ENCODE measurements around the gene ZFYVE9. TPM values are rescaled to one million over a fixed set of nuclear protein-coding genes. Genes with fewer than 3 reads are reported as not detected.

Gene ZFYVE9
- total RNA-seq, 3 donors from 2014 or later = 12.4 to 25.7 (median 19.1) TPM

DNA sequence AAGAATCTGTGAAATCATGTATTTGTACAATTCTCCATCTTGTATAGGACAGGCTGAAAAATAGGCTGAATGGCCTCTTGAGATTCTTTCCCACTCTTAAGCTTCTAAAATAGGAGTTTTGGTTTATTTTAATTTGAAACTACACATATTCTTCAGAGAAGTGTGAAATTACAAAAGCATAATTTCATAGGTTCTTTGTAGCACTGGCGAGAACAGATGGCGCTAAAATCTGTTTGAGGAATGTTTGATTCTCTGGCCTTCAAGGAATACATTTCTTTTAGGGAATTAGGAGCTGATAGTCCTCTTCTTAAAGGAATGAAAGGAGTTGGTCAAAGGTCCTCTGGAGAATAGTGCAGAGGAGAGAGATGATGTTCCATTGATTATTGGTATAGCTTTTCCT lies 179.2 kb downstream of the ZFYVE9 start:
- intact Hi-C loops (cut with DNase I, micrococcal nuclease) = no loop called here
- TF ChIP-seq, protein P1, sequence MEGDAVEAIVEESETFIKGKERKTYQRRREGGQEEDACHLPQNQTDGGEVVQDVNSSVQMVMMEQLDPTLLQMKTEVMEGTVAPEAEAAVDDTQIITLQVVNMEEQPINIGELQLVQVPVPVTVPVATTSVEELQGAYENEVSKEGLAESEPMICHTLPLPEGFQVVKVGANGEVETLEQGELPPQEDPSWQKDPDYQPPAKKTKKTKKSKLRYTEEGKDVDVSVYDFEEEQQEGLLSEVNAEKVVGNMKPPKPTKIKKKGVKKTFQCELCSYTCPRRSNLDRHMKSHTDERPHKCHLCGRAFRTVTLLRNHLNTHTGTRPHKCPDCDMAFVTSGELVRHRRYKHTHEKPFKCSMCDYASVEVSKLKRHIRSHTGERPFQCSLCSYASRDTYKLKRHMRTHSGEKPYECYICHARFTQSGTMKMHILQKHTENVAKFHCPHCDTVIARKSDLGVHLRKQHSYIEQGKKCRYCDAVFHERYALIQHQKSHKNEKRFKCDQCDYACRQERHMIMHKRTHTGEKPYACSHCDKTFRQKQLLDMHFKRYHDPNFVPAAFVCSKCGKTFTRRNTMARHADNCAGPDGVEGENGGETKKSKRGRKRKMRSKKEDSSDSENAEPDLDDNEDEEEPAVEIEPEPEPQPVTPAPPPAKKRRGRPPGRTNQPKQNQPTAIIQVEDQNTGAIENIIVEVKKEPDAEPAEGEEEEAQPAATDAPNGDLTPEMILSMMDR (IDR thresholded peaks at IDR 0.05) = no peak
- Histone ChIP-seq H3K9me3 (no peaks in the 10 kb centered on the region), H3K4me3 (no peak overlapping the region), H3K4me1 (ENCODE audit: low read depth) (no peaks in the 10 kb centered on the region), H3K36me3 (ENCODE audit: low read depth) (no peaks in the 10 kb centered on the region)
- ATAC-seq (no peak), DNase-seq (no peak)

DNA sequence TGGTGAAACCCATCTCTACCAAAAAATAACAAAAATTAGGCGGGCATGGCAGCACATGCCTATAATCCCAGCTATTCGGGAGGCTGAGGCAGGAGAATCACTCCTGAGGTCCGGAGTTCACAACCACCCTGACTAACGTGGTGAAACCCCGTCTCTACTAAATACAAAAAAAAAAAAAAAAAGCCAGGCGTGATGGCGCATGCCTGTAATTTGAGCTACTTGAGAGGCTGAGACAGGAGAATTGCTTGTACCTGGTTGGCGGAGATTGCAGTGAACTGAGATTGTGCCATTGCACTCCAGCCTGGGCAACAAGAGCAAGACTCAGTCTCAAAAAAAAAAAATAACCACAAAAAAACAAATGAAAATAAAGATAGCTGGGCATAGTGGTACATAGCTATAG lies 181.8 kb downstream of the ZFYVE9 start:
- intact Hi-C loops (cut with DNase I, micrococcal nuclease) = no loop called here
- no peak for ATAC-seq
- Histone ChIP-seq H3K4me1 (ENCODE audit: low read depth) (no peaks in the 10 kb centered on the region), H3K36me3 (ENCODE audit: low read depth) (no peaks in the 10 kb centered on the region), H3K4me3 (no peak overlapping the region), H3K9me3 (no peaks in the 10 kb centered on the region)
- DNase-seq = no peak
- TF ChIP-seq, protein P1 (IDR thresholded peaks at IDR 0.05) = no peak

DNA sequence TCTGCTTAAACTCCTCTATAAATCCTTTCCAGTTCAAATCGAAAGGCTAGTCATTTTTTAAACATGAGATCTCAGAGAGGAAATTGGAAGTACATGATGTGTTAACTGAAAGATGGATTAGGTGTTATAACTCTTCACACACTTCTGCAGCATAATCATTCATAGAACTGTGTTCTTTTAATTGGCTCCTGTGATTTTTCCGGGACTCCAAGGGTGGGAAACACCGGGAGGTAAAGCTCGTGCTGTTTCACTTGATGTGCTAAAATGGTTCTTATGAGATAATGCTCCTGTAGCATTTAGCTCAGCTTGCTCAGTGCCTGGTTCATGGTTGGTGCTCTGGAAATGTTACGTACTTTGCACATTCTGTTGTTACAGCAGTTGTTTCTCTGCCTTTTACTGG lies 183.9 kb downstream of the ZFYVE9 start:
- Histone ChIP-seq H3K9me3 (no peaks in the 10 kb centered on the region), H3K4me1 (ENCODE audit: low read depth) (no peaks in the 10 kb centered on the region), H3K4me3 (no peak overlapping the region), H3K36me3 (ENCODE audit: low read depth) (no peaks in the 10 kb centered on the region)
- TF ChIP-seq, protein P1 (IDR thresholded peaks at IDR 0.05) = no peak
- ATAC-seq (no peak), DNase-seq (no peak)
- intact Hi-C loops (cut with DNase I, micrococcal nuclease) = no loop called here

DNA sequence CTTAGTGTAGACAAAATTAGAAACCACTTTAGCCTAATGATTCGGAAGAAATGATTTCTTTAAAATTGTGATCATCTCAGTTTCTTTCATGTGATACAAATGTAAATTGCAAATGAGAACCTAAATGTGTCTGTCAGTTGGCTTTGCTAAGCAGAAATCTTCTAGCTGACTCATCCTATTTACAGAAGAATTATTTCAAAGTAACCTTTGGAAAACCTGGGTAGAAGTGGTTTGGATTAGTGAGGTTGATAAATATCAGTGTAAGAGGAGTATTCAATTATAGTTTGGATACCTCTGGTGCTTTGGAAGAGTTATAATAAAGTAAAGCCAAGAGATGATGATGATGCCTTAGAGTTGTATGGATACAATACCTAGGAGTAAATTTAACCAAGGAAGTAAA lies 186.7 kb downstream of the ZFYVE9 start:
- intact Hi-C loops (cut with DNase I, micrococcal nuclease) = no loop called here
- H3K4me1 ChIP-seq (ENCODE audit: low read depth) = no peaks in the 10 kb centered on the region
- H3K9me3 ChIP-seq = no peaks in the 10 kb centered on the region
- no peak overlapping the region for H3K4me3 ChIP-seq
- no peak for ATAC-seq
- H3K36me3 ChIP-seq (ENCODE audit: low read depth) = no peaks in the 10 kb centered on the region
- DNase-seq = no peak
- TF ChIP-seq, protein P1 (IDR thresholded peaks at IDR 0.05) = no peak

DNA sequence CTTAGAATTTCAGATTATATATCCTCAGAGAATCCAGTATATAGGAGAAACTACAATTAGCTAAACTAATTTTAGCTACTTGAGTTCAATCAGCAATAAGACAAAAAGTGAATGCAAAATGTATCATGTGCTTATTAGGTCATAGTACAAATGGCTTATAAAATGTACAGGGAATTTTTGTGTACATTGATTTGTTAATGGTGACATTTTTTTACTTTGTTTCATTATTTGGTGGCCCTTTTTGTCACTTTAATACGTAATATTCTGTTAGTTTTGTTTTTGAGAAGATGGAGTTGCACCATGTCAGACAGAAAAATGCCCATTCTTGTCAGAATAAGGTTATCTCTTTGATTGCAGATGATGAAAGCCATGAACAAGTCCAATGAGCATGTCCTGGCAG lies 190.5 kb downstream of the ZFYVE9 start:
- H3K4me3 ChIP-seq = no peak overlapping the region
- no peaks in the 10 kb centered on the region for H3K9me3 ChIP-seq
- DNase-seq (no peak), ATAC-seq (no peak)
- TF ChIP-seq, protein P1 (IDR thresholded peaks at IDR 0.05) = no peak
- H3K36me3 ChIP-seq (ENCODE audit: low read depth) = no peaks in the 10 kb centered on the region
- intact Hi-C loops (cut with DNase I, micrococcal nuclease) = no loop called here
- H3K4me1 ChIP-seq (ENCODE audit: low read depth) = no peaks in the 10 kb centered on the region

DNA sequence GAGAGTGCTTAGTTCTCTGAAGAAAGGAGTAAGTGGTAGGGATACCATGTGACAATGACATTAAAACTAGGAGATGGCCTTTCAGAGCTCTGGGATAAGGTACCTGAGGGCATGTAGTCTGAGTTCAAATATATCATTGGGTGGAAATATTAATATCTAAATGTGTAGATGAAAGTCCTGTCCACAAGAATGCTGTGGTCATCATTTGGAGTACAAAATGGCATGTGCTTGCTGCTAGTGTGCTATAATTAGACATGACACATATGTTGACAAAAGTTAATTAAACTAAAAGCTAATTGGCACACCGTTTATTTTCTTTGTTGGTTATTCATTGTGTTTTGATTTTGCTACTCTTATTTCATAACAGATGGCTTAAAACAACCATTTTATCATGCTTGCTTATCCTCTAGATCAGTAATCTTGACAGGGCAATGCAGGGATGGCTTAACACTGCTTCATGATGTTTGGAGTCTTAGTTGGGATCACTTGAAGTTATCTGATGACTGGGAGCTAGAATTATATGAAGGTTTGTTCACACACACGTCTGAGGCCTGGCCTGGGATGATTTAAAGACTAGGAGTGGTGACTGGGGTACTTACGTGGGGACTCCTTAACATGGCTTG lies 193.1 kb downstream of the ZFYVE9 start:
- Histone ChIP-seq H3K9me3 (no peaks in the 10 kb centered on the region), H3K4me3 (no peak overlapping the region), H3K36me3 (ENCODE audit: low read depth) (no peaks in the 10 kb centered on the region), H3K4me1 (ENCODE audit: low read depth) (no peaks in the 10 kb centered on the region)
- DNase-seq (no peak), ATAC-seq (no peak)
- intact Hi-C loops (cut with DNase I, micrococcal nuclease) = no loop called here
- TF ChIP-seq, protein P1 (IDR thresholded peaks at IDR 0.05) = no peak
